CD14-positive monocyte (primary cell): ENCODE measurements around the gene ZIC1. TPM values are rescaled to one million over a fixed set of nuclear protein-coding genes. Genes with fewer than 3 reads are reported as not detected.
A peak's percentile ranks its signal among the peaks of the same experiment; 100 is the strongest.

Experiments
- DNase-seq, 3 donors: peaks; one replicate each; pipeline ENCODE4 v3.0.0-alpha.2; 2011 to 2022
- H2AFZ ChIP-seq: 2 replicates; pipeline ENCODE4 v1.6.0; 2012; ENCODE audit warnings: mild to moderate bottlenecking, low read depth, low read length, inconsistent platforms; ENCODE audit not compliant: insufficient read depth, poor library complexity, severe bottlenecking
- H3K27ac ChIP-seq, 2 donors: 1 replicate in 1 of 2; 2 replicates in 1 of 2; pipeline ENCODE4 v1.5.1; 2012 to 2013; ENCODE audit warnings: low read length in 2 of 2, control low read depth in 1 of 2, inconsistent platforms in 1 of 2, low read depth in 1 of 2, mild to moderate bottlenecking in 1 of 2
- H3K27me3 ChIP-seq, 2 donors: one replicate each; pipeline versions ENCODE4 v1.6.0 to v1.6.1; 2011 to 2013; ENCODE audit warnings: low read length in 2 of 2; ENCODE audit not compliant: control insufficient read depth in 2 of 2, insufficient read depth in 2 of 2
- H3K36me3 ChIP-seq, 2 donors: replicated peaks in 1 of 2; 1 replicate in 1 of 2; 2 replicates in 1 of 2; pipeline versions ENCODE4 v1.5.1 to v1.6.1; 2012 to 2013; ENCODE audit warnings: low read length in 2 of 2, control low read depth in 1 of 2, inconsistent platforms in 1 of 2, mild to moderate bottlenecking in 1 of 2; ENCODE audit not compliant: insufficient read depth in 2 of 2, control insufficient read depth in 1 of 2
- H3K4me1 ChIP-seq, 2 donors: 1 replicate in 1 of 2; 2 replicates in 1 of 2; pipeline versions ENCODE4 v1.5.1 to v1.6.1; 2012 to 2013; ENCODE audit warnings: low read length in 2 of 2, control low read depth in 1 of 2, inconsistent platforms in 1 of 2, mild to moderate bottlenecking in 1 of 2, moderate library complexity in 1 of 2; ENCODE audit not compliant: insufficient read depth in 2 of 2, control insufficient read depth in 1 of 2
- H3K4me2 ChIP-seq: replicated peaks from 2 replicates; pipeline ENCODE3; 2012; ENCODE audit warnings: low read length, moderate library complexity, mild to moderate bottlenecking; ENCODE audit not compliant: poor library complexity, severe bottlenecking; ENCODE audit errors: extremely low read depth
- H3K4me3 ChIP-seq, 3 experiments: fragments of 200-600 bp in 1 of 3; sonication (generic) in 1 of 3; replicated peaks in 1 of 3; 1 replicate in 2 of 3; 2 replicates in 1 of 3; pipeline ENCODE4 v1.5.1; 2011 to 2013; ENCODE audit warnings: low read length in 3 of 3, mild to moderate bottlenecking in 3 of 3, control low read depth in 2 of 3, low read depth in 2 of 3, inconsistent platforms in 1 of 3, moderate library complexity in 1 of 3
- H3K79me2 ChIP-seq: 2 replicates; pipeline ENCODE4 v1.6.0; 2012; ENCODE audit warnings: mild to moderate bottlenecking, control low read depth, inconsistent platforms, low read length, moderate library complexity; ENCODE audit not compliant: insufficient read depth
- H3K9ac ChIP-seq: 2 replicates; pipeline ENCODE4 v1.6.0; 2017; ENCODE audit warnings: low read length, mild to moderate bottlenecking; ENCODE audit not compliant: insufficient read depth, poor library complexity, severe bottlenecking
- H3K9me3 ChIP-seq, 2 donors: replicated peaks in 1 of 2; 1 replicate in 1 of 2; 2 replicates in 1 of 2; pipeline versions ENCODE4 v1.5.1 to v1.6.1; 2012 to 2013; ENCODE audit warnings: low read length in 2 of 2, control low read depth in 1 of 2; ENCODE audit not compliant: control insufficient read depth in 1 of 2, insufficient read depth in 1 of 2
- H4K20me1 ChIP-seq: 2 replicates; pipeline ENCODE4 v1.6.0; 2012; ENCODE audit warnings: mild to moderate bottlenecking, low read length, control low read depth, moderate library complexity; ENCODE audit not compliant: insufficient read depth
- H3K27ac Mint-ChIP-seq, 7 donors: one replicate each; pipeline ENCODE4 v1.8.0; 2020; ENCODE audit warnings: mild to moderate bottlenecking in 7 of 7, mixed read lengths in 7 of 7, moderate library complexity in 6 of 7, inconsistent platforms in 2 of 7
- H3K27me3 Mint-ChIP-seq, 3 donors: one replicate each; pipeline ENCODE4 v1.8.0; 2021 to 2022; ENCODE audit warnings: low read depth in 3 of 3, mild to moderate bottlenecking in 3 of 3, mixed read lengths in 3 of 3, moderate library complexity in 3 of 3, inconsistent platforms in 1 of 3
- H3K36me3 Mint-ChIP-seq, 2 donors: one replicate each; pipeline ENCODE4 v1.8.0; 2020; ENCODE audit warnings: mixed read lengths in 2 of 2, inconsistent platforms in 1 of 2, mild to moderate bottlenecking in 1 of 2
- H3K4me1 Mint-ChIP-seq: one replicate; pipeline ENCODE4 v1.8.0; 2020; ENCODE audit warnings: mild to moderate bottlenecking, mixed read lengths
- H3K4me3 Mint-ChIP-seq, 2 donors: one replicate each; pipeline ENCODE4 v1.8.0; 2020; ENCODE audit warnings: mild to moderate bottlenecking in 2 of 2, mixed read lengths in 2 of 2, moderate library complexity in 1 of 2
- H3K9me3 Mint-ChIP-seq, 7 donors: one replicate each; pipeline ENCODE4 v1.8.0; 2020 to 2022; ENCODE audit warnings: mixed read lengths in 7 of 7, mild to moderate bottlenecking in 6 of 7, moderate library complexity in 6 of 7, inconsistent platforms in 2 of 7
- WGBS: methylation state at CpG from one replicate; pipeline ENCODE4 v1.1.5; 2013; ENCODE audit warnings: missing lambda C conversion rate; ENCODE audit not compliant: insufficient coverage; 5-methylcytosine and 5-hydroxymethylcytosine counted together
- intact Hi-C, 2 donors: fragments of 100-400 bp; cut with micrococcal nuclease; formaldehyde crosslinking; loops; one replicate each; pipeline versions ENCODE4 v1.15.0 to v1.15.1; 2023
- polyA plus RNA-seq, 3 donors: library from polyadenylated mRNA; depleted of rRNA in 1 of 3; unstranded in 2 of 3; stranded (reverse) in 1 of 3; fragments of 300-500 nt in 2 of 3; fragments of >200 nt in 1 of 3; fragmentation: Illumina TruSeq in 2 of 3; gene quantifications; 1 replicate in 2 of 3; 2 replicates in 1 of 3; pipeline ENCODE4 v1.2.3, GENCODE V29; 2012 to 2021
- TF ChIP-seq, protein P1 (sequence below): fragments of 200-600 bp; IDR thresholded peaks from one replicate; pipeline ENCODE4 v1.8.0; 2022; ENCODE audit warnings: antibody characterized with exemption, mild to moderate bottlenecking

ZIC1 gene
- polyA plus RNA-seq, 3 donors: not detected

- Histone ChIP-seq H3K4me3 (no peak overlapping the region), H3K36me3 (no peaks in the 10 kb centered on the region), H3K79me2 (no peaks in the 10 kb centered on the region), H2AFZ (no peak overlapping the region), H3K27me3 (peaks cover 74 to 100% of the 10 kb centered on the region in 2 donors), H3K4me1 (no peaks in the 10 kb centered on the region), H3K9ac (no peak overlapping the region), H4K20me1 (no peaks in the 10 kb centered on the region), H3K27ac (no peak overlapping the region), H3K4me2 (no peak overlapping the region), H3K9me3 (peaks cover 21 to 90% of the 10 kb centered on the region in 2 donors)
- TF ChIP-seq, protein P1, sequence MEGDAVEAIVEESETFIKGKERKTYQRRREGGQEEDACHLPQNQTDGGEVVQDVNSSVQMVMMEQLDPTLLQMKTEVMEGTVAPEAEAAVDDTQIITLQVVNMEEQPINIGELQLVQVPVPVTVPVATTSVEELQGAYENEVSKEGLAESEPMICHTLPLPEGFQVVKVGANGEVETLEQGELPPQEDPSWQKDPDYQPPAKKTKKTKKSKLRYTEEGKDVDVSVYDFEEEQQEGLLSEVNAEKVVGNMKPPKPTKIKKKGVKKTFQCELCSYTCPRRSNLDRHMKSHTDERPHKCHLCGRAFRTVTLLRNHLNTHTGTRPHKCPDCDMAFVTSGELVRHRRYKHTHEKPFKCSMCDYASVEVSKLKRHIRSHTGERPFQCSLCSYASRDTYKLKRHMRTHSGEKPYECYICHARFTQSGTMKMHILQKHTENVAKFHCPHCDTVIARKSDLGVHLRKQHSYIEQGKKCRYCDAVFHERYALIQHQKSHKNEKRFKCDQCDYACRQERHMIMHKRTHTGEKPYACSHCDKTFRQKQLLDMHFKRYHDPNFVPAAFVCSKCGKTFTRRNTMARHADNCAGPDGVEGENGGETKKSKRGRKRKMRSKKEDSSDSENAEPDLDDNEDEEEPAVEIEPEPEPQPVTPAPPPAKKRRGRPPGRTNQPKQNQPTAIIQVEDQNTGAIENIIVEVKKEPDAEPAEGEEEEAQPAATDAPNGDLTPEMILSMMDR: no peak
- peaks cover 16 to 17% of the 10 kb centered on the region in 2 donors for H3K36me3 Mint-ChIP-seq
- peaks cover 96 to 98% (median 98%) of the 10 kb centered on the region in 3 donors for H3K27me3 Mint-ChIP-seq
- no peak overlapping the region for H3K27ac Mint-ChIP-seq
- intact Hi-C loops: no loop called here
- peaks cover 22 to 84% (median 72%) of the 10 kb centered on the region in 7 donors for H3K9me3 Mint-ChIP-seq
- H3K4me1 Mint-ChIP-seq: peaks cover 9% of the 10 kb centered on the region
- DNase-seq: no peak
- peak overlapping the region in 1 of 2 donors; percentile 86 for H3K4me3 Mint-ChIP-seq
- WGBS: 6% methylated on average over 61 of the region's 65 CpGs
Observed at GRCh38 chr3:147395899-147396711, 13.1 kb upstream of the ZIC1 start.

DNA sequence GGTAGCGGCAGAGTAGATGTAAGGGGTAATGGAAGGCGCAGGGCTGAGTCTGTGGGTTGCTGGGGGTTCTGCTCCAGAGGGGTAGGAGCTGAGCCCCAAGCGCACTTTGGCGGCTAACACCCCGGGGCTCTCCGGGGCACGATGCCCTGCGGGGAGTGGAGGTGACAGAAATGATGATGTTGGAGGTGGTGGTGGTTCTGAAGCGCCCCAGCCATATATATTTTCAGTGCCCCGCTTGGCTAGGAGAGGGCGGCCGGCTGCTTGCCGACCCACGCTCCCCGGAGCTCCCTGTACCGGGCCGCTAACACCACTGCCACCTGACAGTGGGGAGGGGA is 12.5 kb upstream of the ZIC1 start:
- peaks cover 74 to 100% of the 10 kb centered on the region in 2 donors for H3K27me3 ChIP-seq
- no peaks in the 10 kb centered on the region for H3K79me2 ChIP-seq
- TF ChIP-seq, protein P1: no peak

More for the DNA sequence above, 12.5 kb upstream of the ZIC1 start:
- intact Hi-C loops: no loop called here
- Histone ChIP-seq H3K4me3 (no peak overlapping the region), H3K36me3 (no peaks in the 10 kb centered on the region), H4K20me1 (no peaks in the 10 kb centered on the region), H2AFZ (no peak overlapping the region), H3K9ac (no peak overlapping the region), H3K4me2 (no peak overlapping the region), H3K4me1 (no peaks in the 10 kb centered on the region), H3K27ac (no peak overlapping the region), H3K9me3 (peaks cover 18 to 86% of the 10 kb centered on the region in 2 donors)
- DNase-seq: no peak
- Mint-ChIP-seq H3K27ac (no peak overlapping the region), H3K4me1 (peaks cover 9% of the 10 kb centered on the region), H3K36me3 (peaks cover 12 to 13% of the 10 kb centered on the region in 2 donors), H3K4me3 (peak overlapping the region in 1 of 2 donors; percentile 86), H3K27me3 (peaks cover 95 to 99% (median 96%) of the 10 kb centered on the region in 3 donors), H3K9me3 (peaks cover 19 to 79% (median 67%) of the 10 kb centered on the region in 7 donors)
- 15% methylated on average over 6 of the region's 17 CpGs for WGBS
